PC-3 (cell line): ENCODE measurements around the gene CELA2B. TPM values are rescaled to one million over a fixed set of nuclear protein-coding genes. Genes with fewer than 3 reads are reported as not detected.
A peak's percentile ranks its signal among the peaks of the same experiment; 100 is the strongest.

Source experiments
- ATAC-seq: fragments of 200-7000 bp; cut with Tn5 transposase; 2 replicates; pipeline ENCODE4 v1.9.1; 2020; ENCODE audit warnings: mild to moderate bottlenecking, moderate library complexity
- BruUV-seq: library from RNA; stranded (reverse); fragments of 400-500 nt; replicated peaks from 2 replicates; lab custom pipeline; 2021; lab: Mats Ljungman, UMichigan
- CTCF ChIA-PET: fragments of 300-600 bp; sonication (Branson Sonifier 250); formaldehyde crosslinking; loops from one replicate; lab custom pipeline; 2022; ENCODE audit warnings: antibody characterized with exemption; lab: Charles Lee
- POLR2A ChIA-PET: fragments of 300-600 bp; sonication (Branson Sonifier 250); formaldehyde crosslinking; loops from one replicate; lab custom pipeline; 2022; ENCODE audit warnings: antibody characterized with exemption; ENCODE audit not compliant: unreplicated experiment; lab: Charles Lee
- DNase-seq: peaks from one replicate; pipeline ENCODE4 v3.0.0-alpha.2; 2015
- H2AFZ ChIP-seq: fragments of 300-600 bp; sonication (generic); 2 replicates; pipeline ENCODE4 v1.6.0; 2016; ENCODE audit warnings: antibody characterized with exemption, low read length
- H3F3A ChIP-seq: fragments of 300-600 bp; sonication (generic); one replicate; pipeline ENCODE4 v1.6.0; 2017; ENCODE audit warnings: antibody characterized with exemption, low read length, control low read depth, mild to moderate bottlenecking; ENCODE audit not compliant: unreplicated experiment
- H3K27ac ChIP-seq: fragments of 300-600 bp; sonication (generic); 2 replicates; pipeline ENCODE4 v1.5.1; 2016; ENCODE audit warnings: mild to moderate bottlenecking, low read length
- H3K27me3 ChIP-seq: fragments of 300-600 bp; sonication (generic); 2 replicates; pipeline ENCODE4 v1.6.1; 2016; ENCODE audit warnings: low read length, mixed read lengths
- H3K36me3 ChIP-seq: fragments of 300-600 bp; sonication (generic); 2 replicates; pipeline ENCODE4 v1.6.1; 2016; ENCODE audit warnings: low read depth, mixed run types, low read length, mixed read lengths
- H3K4me1 ChIP-seq: fragments of 300-600 bp; sonication (generic); 2 replicates; pipeline ENCODE4 v1.5.1; 2016; ENCODE audit warnings: low read length; ENCODE audit not compliant: insufficient read depth
- H3K4me2 ChIP-seq: fragments of 300-600 bp; sonication (generic); 2 replicates; pipeline ENCODE4 v1.6.0; 2016; ENCODE audit warnings: low read length
- H3K4me3 ChIP-seq: fragments of 300-600 bp; sonication (generic); 2 replicates; pipeline ENCODE4 v1.5.1; 2016; ENCODE audit warnings: mild to moderate bottlenecking, low read length, mixed read lengths
- H3K79me2 ChIP-seq: fragments of 300-600 bp; sonication (generic); 2 replicates; pipeline ENCODE4 v1.6.1; 2017; ENCODE audit warnings: low read length, mixed read lengths
- H3K9ac ChIP-seq: fragments of 300-600 bp; sonication (generic); 2 replicates; pipeline ENCODE4 v1.6.0; 2016; ENCODE audit warnings: mild to moderate bottlenecking, low read length
- H3K9me2 ChIP-seq: fragments of 300-600 bp; sonication (generic); replicated peaks from 2 replicates; pipeline ENCODE4 v1.6.1; 2016; ENCODE audit warnings: mixed run types, low read length, mixed read lengths
- H3K9me3 ChIP-seq: fragments of 300-600 bp; sonication (generic); 2 replicates; pipeline ENCODE4 v1.6.1; 2016; ENCODE audit warnings: low read length, mixed read lengths
- H4K20me1 ChIP-seq: fragments of 300-600 bp; sonication (generic); 2 replicates; pipeline ENCODE4 v1.6.1; 2016; ENCODE audit warnings: low read length, mixed read lengths
- EZH2 ChIP-seq: fragments of 300-600 bp; sonication (generic); IDR thresholded peaks from one replicate; pipeline ENCODE4 v1.6.1; 2017; ENCODE audit warnings: antibody characterized with exemption, mild to moderate bottlenecking, low read length; ENCODE audit not compliant: unreplicated experiment
- EZH2phosphoT487 ChIP-seq: fragments of 300-600 bp; sonication (generic); IDR thresholded peaks from 2 replicates; pipeline ENCODE4 v1.6.1; 2018; ENCODE audit warnings: mild to moderate bottlenecking, antibody characterized with exemption, low read length, borderline replicate concordance
- intact Hi-C: fragments of 100-400 bp; cut with micrococcal nuclease; formaldehyde crosslinking; loops from 2 replicates; pipeline ENCODE4 v1.9.0; 2023
- total RNA-seq: library from RNA; depleted of rRNA; stranded (reverse); fragments of >200 nt; gene quantifications from 2 replicates; pipeline ENCODE4 v1.2.3, GENCODE V29; 2014
- TF ChIP-seq, protein P1 (sequence below): fragments of 300-600 bp; sonication (generic); conservative IDR thresholded peaks from 2 replicates; pipeline ENCODE4 v1.5.1; 2017; ENCODE audit warnings: antibody characterized with exemption, low read depth, mild to moderate bottlenecking, low read length

Gene CELA2B
- total RNA-seq, 1 experiment from 2014 or later = not detected

DNA sequence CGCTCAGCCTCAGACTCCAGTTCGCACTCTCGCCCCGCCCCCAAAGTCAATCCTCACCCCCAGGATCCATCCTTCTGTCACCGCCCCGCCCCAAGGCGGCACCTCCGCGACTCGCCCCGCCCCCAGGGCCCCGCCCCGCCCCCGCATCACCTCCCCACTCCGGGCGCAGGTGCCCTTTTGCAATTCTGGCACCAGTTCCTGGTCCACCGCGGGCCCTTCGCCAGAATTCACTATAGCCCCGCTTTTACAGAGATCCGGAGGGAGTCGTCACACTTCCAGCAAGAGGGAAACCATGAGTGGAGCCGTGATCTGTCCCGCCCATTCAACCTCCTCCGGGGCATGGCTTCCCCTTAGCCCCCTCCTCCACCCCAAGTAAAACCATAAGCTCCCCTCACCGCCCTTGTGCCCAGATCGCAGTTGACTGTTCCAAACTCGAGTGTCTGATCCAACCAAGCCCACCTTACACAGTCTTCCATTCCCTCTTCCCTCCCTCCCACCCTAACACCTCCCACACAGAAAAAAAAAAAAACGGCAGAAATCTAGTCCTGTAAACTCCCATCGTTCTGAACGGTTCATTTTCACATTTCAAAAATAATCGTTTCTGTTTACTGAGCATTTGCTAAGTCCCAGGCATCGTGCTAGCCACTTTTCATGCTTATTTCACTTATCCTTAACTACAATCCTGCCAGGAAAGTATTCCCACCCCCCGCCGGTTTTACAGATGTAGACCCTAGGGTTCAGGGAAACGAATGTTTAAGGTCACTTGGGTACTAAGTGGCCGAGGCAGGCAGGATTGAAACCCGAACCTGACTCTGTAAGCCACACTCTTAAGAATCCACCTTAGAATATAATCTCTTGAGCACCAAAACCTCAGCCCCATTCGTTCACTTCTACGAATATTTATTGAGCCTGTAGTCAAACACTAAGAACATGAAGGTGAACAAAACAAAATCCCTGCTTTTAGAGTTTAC, 49.4 kb downstream of the CELA2B start:
- Histone ChIP-seq H3K79me2 (peaks cover 39% of the 10 kb centered on the region), H3F3A (no peaks in the 10 kb centered on the region), H2AFZ (peak overlapping the region; percentile 90), H3K9me2 (no peaks in the 10 kb centered on the region), H3K9ac (peak overlapping the region; percentile 56), H3K9me3 (no peaks in the 10 kb centered on the region), H3K4me1 (peaks cover 25% of the 10 kb centered on the region), H3K4me2 (peak overlapping the region; percentile 96), H4K20me1 (no peaks in the 10 kb centered on the region), H3K36me3 (no peaks in the 10 kb centered on the region), H3K27me3 (no peaks in the 10 kb centered on the region), H3K27ac (peak overlapping the region; percentile 30), H3K4me3 (peak overlapping the region; percentile 92)
- TF ChIP-seq EZH2 = no peak
- TF ChIP-seq, protein P1, sequence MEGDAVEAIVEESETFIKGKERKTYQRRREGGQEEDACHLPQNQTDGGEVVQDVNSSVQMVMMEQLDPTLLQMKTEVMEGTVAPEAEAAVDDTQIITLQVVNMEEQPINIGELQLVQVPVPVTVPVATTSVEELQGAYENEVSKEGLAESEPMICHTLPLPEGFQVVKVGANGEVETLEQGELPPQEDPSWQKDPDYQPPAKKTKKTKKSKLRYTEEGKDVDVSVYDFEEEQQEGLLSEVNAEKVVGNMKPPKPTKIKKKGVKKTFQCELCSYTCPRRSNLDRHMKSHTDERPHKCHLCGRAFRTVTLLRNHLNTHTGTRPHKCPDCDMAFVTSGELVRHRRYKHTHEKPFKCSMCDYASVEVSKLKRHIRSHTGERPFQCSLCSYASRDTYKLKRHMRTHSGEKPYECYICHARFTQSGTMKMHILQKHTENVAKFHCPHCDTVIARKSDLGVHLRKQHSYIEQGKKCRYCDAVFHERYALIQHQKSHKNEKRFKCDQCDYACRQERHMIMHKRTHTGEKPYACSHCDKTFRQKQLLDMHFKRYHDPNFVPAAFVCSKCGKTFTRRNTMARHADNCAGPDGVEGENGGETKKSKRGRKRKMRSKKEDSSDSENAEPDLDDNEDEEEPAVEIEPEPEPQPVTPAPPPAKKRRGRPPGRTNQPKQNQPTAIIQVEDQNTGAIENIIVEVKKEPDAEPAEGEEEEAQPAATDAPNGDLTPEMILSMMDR = no peak
- TF ChIP-seq EZH2phosphoT487 = no peak
- ATAC-seq (peak; percentile 56), DNase-seq (peak; percentile 97)
- ChIA-PET POLR2A (no interaction called here), CTCF (no interaction called here)
- intact Hi-C loops = loop anchor here (2.0 kb wide), 1 partner anchor 93 kb away; no protein-coding TSS in a partner anchor
- BruUV-seq = no TSS peak

DNA sequence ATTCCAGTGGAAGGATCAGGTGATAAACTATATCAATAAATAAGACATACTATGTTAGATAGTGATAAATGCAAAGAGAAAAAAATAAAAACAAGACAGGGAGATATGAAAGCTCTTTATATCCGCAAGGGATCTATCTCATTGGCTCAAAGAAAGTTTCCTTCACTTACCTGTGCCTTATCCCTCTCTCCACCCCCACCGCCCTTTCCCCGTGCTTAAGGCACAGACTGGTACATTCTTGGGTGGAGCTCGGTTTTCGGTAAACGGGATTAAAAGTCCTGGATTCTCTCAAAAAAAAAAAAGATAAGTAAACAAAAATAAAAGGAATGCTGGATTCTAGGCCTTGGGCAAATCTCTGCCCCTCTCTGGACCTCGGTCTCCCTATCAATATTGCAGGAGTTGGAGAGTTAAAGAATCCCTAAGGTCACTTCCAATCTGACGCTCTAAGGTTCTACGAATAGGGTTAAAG, 50.2 kb downstream of the CELA2B start:
- TF ChIP-seq EZH2 (no peak), EZH2phosphoT487 (no peak)
- TF ChIP-seq, protein P1 = no peak
- Histone ChIP-seq H3K36me3 (no peaks in the 10 kb centered on the region), H3K4me2 (peak overlapping the region; percentile 96), H3K4me1 (peaks cover 25% of the 10 kb centered on the region), H3K27me3 (no peaks in the 10 kb centered on the region), H4K20me1 (no peaks in the 10 kb centered on the region), H2AFZ (peak overlapping the region; percentile 90), H3K9ac (peak overlapping the region; percentile 56; the same call in 1 of the 2 replicates), H3K27ac (peak overlapping the region; percentile 30), H3K9me3 (no peaks in the 10 kb centered on the region), H3K9me2 (no peaks in the 10 kb centered on the region), H3F3A (no peaks in the 10 kb centered on the region), H3K79me2 (peaks cover 39% of the 10 kb centered on the region), H3K4me3 (peak overlapping the region; percentile 92)
- BruUV-seq = no TSS peak
- intact Hi-C loops = loop anchor here (2.0 kb wide), 1 partner anchor 93 kb away; no protein-coding TSS in a partner anchor
- no peak for ATAC-seq
- ChIA-PET CTCF (no interaction called here), POLR2A (no interaction called here)
- no peak for DNase-seq
